Endometrial microvascular endothelial cells (primary cell): ENCODE results near the gene SYPL2. TPM values are rescaled to one million over a fixed set of nuclear protein-coding genes. Genes with fewer than 3 reads are reported as not detected.

Experiments
- in situ Hi-C: cut with HindIII; loops from 2 replicates; pipeline ENCODE4 v1.10.0; 2017; ENCODE audit warnings: low sequenced_read_pairs, low pct_unique_long_range_greater_than_20kb; ENCODE audit errors: inconsistent ontology term
- total RNA-seq: library from RNA; depleted of rRNA; stranded (reverse); fragments of >200 nt; gene quantifications from one replicate; pipeline ENCODE4 v1.2.3, GENCODE V29; 2015; ENCODE audit errors: inconsistent ontology term

The SYPL2 gene
- total RNA-seq, 1 donor from 2014 or later = 0.37 TPM

DNA sequence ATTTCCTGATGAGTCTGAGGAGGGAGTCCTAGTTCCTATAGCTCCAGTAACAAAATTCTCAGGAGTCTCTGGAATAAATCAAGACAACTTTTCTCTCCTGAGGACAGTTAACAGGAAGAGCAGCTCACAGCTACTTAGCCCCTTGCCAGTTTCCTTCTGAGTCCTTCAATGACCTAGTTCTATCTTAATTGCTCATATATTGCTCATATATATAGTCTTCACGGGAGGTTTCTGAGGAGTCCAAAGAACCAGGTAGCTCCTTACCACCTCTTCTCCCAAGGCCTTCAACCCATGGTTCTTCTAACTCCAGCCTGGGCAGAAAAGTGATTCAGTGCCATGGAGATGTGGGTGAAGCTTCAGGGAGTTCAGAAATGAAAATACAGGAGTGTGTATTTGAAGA lies 38.6 kb downstream of the SYPL2 start:
- in situ Hi-C loops = no loop called here

DNA sequence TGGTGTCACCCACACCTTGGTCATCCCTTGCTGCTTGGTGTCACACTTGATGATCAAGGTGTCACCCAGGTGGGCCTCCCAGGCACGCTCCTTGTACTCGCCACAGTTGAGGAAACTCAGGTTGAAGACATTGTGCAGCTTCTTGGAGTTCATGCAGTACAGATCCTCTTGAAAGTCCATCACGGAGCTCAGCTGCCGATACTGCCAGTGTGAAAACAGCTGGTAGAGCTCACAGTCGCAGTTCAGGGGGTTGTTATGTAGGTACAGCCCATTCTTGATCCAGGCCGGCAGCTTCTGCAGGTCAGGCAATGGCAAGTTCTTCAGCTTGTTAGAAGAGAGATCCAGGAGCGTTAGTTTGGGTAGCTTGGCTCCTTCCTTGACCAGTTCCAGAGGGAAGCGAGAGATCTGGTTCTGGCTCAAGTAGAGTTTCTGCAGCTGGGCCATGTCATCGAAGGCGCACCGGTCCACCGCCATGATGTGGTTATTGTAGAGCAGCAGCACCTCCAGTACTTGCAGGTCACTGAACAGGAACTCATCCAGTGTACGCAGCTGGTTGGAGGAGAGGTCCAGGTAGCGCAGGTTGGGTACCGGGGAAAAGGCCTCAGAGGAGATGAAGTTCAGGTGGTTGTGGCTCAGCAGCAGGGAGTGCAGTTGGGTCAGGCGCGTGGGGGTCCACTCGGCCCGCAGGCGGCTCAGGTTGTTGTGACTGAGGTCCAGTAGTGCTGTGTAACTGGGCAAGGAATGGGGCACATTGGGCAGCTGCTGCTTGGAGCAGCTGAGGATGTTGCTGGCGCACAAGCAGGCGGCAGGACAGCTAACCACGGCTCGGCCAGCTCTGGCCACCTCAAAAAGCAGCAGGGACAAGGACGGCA lies 41.9 kb downstream of the SYPL2 start:
- in situ Hi-C loops = no loop called here

DNA sequence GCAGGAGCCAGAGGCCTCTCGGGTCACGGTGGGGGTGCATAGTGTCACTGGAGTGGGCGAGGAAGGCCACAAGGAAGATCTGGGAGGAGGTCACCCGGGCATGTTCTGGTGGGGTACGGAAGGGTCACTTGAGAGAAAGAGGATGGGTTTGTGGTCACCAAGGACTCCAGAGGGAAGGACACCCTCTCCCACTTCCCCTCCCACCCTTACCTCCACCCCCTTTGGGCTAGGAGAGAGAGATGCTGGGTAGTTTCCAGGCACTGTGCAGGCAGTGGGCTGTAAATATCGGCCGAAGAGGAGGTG lies 42.5 kb downstream of the SYPL2 start:
- in situ Hi-C loops = no loop called here

DNA sequence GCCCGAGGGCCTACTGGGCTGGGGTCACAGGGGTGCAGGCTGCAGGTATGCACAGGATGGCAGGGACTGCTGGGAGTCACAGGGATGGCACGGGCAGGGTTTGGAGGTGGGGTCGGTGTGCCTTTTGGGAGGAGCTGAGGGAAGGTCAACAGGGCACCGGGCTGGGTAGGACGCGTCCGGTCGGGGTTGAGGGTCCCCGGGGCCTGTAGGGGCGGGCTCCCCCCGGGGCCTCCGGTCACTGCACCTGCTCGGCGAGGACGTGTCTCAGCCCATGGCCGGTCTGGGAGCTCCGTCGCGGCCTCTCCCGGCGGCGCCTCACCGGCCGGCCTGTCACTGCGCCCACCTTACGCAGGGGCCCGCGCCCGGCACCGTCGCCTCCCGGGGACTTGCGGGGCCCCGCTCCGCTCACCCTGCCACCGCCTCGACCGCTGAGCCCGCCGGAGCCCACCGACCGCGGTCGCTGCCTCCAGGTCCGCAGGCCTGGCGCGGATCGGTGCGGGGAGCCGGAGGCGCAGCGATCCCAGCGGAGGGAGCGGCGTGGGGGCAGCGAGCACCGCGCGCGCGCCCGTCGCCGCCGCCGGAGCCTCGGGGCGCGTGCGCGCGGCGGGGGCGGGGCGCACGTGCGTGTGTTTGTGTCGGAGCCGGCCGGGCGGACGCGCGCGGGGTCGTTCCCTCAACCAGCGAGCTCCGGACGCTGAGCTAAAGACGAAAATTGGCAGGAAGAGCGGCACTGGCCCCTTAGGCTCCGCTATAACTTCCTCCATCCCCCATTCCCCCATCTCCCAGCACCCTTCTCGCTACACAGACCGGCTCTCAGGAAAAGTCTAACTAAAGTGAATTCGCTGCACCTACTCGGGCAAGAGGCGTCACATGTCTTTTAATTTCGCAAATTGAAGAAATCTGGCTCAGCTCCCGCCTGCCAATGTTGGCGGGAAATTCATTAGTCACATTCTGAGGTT lies 43.1 kb downstream of the SYPL2 start, which contains the start of gene AMIGO1:
TSS of gene AMIGO1 (minus strand) at position 552 of the 959 bp plus-strand sequence. CDS start 815 bp downstream, outside the sequence.
- in situ Hi-C loops = no loop called here

DNA sequence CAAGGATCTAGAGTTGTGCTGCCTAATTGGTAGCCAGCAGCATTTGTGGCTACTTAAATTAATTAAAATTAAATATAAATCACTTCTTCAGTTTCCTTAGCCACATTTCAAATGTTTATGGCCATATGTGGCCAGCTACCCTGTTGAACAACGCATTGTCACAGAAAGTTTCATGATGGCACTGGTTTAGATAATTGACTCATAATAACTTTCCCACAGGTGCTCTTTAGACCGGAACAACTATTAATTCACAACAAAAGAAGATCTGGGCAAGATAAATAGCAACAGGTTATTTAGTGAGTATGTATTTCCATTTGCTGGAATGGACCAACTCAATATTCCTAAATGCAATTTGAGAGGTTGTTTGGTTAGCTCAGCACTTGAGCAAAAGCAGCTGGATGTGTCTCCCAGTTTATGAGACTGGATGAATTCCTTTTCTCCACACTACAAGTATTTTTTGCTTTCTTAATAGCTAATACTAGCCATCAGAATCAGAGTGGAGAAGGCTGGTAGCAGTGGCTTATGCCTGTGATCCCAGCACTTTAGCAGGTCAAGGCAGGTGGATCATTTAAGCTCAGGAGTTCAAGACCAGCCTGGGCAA lies 46.9 kb downstream of the SYPL2 start:
- in situ Hi-C loops = no loop called here

DNA sequence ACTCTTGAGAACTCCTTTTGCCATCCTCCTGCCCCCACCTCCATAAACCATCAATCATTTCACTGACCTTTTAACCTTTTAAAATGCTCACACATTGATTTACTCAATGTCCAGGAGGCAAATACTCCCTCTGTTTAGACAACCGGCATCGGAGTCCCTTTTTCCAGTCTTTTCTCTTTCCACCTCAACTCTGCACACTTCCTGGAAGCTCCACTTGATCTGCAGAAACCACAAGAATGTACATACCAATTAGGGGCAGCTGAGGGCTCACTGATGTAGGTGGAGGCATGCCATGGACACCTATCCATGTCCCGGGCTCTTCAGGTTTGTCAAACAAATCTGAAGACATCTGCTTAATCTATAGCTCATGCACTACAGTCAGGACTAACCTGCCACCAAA lies 48.5 kb downstream of the SYPL2 start:
- in situ Hi-C loops = no loop called here

DNA sequence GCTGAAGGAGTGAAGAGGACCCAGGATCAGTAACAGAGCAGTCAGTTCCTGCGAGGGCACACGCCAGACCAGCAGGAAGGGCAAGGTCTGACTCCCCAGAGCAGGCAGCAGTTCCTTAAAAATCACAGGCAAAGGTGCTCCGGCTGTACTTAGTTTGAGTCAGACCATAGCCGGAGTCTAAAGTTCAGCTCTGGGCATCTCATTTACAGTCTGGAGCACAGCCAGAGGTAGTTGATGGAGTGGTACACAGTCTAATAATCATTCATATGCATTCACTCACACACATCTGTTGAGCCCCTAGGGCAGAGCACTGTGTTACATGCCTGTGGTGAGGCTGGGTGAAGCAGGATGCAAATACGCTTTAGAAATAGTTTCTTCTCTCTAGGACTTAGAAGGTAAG lies 50.5 kb downstream of the SYPL2 start:
- in situ Hi-C loops = no loop called here

DNA sequence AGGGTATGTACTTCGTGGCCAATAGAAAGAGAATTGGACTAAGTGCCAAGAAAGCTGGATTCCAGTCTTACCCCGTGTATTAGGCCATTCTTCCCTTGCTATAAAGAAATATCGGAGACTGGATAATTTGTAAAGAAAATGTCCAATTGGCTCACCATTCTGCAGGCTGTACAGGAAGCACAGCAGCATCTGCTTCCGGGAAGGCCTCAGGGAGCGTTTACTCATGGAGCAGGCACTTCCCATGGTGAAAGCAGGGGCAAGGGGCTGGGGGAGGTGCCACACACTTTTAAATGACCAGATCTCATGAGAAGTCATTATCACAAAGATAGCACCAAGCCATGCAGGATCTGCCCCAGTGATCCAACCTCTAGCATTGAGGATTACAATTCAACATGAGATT lies 51.0 kb downstream of the SYPL2 start:
- in situ Hi-C loops = no loop called here

DNA sequence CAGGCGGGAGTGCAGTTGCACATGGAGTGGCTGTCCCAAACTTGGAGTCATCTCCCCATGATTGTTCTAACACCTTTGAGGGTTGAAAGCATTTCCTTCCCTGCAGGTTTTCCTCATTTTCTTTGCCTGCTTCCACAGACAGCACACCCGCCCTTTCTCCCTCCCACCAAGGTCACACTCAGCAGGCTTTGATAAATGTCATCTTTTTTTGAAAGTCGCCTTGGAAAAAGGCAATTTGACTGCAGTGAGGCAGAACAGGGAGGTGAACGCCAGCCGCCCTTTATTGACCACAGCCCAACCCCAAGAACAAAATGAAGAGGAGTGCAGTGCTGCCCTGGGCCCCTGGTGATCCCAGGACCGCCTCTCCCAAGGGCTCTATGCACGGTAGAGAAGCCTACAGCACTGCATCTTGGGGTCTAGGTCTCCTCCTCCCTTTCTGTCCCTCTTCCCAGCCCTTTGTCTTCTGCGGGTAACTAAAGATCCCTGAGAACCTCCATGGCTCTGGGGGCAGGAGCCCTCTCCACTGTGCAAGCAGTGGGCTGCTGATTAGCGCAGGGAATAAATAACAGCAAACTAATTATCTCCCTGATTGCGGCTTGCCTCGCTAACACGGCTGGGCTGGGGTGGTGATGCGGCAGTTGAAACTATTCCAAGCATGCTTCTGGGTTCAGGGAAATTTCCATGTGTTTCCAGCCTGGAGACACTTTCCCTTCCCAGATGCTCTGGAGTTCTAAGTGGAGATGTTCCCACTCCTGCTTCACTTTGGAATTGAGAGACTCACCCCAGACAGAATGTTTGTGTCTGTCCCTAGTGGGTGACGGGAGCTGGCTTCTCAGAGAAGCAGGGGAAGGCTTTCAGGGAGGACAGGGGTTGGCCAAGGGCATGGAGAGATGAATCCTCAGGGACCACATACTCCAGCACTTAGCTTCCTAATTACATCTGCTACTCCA lies 54.9 kb downstream of the SYPL2 start:
- in situ Hi-C loops = no loop called here

DNA sequence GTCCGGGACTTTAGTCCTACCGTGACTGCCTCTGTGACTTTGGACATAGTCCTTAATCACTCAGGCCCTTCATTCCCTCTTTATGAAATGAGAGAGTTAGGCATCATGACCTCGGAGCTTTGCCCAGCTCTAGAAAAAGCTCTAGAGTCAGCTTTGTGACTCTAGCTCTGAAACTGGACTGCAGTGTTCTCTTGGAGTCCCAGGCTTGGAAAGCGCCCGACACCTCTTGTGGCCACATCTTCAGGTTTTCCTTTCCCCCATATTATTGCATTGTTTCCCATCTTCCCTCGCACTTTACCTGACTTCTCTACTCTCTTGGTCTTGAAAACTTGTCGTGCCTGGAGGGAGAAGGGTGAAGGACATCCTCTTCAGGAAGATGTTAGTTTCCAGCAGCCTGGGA lies 55.7 kb downstream of the SYPL2 start:
- in situ Hi-C loops = no loop called here

DNA sequence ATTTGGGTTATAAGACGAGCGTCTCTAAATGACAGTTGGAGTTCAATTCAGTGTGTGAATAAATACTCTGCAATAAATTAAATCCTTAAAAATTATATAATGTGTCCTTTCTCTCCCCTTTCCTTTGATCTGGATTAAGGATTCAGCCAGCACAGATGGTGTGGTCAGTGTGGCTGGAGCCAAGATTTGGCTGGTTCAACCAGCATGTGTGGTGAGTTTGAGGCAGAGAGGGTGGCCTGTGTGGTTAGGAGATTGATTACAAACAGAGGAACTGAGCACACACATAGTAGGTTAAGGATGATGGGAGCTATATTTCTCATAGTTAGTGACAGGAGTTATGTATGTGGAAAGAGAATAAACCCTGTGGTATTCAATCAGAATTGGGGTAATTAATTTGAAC lies 57.4 kb downstream of the SYPL2 start:
- in situ Hi-C loops = no loop called here

DNA sequence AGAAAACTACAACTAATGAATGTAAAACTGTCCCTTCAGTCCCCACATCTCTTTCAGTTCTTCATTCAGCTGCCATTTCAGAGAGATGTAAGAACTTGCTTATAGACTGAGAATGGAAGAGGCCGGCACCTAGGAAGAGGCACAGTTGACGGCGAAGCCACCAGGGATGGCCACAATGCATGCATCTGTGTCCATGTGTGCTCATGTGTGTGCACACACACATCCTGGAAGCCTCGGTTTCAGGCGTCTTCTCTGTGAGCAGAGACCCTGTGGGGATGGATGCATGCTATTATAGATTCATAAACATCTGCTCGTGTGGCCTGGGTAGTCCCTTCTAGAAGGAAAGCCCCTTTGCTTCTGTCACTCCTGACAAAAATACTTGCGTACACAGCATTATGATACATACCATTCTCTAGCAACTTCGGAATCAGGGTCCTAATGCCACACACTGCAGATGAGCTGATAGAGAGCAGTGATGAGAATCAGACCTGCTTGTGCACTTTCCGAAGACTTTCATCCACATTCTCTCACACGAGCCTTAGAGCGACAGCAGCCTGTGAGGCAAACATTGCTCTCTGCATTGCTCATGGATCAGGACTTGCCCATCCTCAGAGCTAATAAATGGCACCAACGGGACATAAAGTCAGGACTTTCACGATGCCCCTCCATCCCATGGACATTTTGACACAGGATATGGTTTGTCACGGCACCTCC lies 60.9 kb downstream of the SYPL2 start:
- in situ Hi-C loops = no loop called here

DNA sequence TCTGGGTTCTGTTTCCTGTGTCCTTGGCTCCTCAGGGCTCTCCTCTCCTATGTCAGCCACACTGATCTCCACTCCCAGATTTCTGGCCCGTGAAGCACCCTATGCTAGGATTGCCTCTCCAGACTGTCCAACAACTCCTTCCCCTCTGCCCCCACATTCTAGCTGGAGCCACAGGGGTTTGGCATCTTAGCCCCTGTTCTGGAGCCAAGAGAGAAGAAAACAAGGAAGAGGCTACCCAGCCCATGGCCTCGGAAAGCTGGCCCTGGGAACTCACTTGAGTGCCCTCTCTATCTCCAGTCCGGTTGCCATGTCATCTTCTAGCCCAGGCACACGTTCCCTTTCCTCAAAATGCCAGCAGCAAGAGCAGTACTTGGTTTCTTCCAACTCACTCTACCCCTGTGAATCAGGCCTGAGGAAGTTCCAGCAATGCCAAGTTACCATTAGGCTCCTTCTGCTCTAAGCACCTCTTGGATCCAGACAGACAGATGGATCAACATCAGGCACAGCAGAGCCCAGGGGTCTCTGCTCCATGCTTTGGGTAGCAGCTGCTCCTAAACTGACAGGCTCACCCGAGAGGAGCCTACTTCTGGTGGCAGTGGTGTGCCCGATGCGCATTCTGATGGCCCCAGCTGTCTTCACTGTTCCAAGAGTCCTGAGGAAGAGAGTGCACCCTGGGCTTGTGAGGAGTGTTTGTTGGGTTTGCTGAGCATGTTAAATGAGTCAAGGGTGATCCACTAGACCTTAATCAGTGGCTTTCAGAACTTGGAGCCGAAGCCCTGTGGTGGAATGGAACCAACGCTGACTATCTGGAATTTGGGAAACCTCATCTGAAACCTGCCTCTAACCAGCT lies 61.7 kb downstream of the SYPL2 start:
- in situ Hi-C loops = no loop called here

DNA sequence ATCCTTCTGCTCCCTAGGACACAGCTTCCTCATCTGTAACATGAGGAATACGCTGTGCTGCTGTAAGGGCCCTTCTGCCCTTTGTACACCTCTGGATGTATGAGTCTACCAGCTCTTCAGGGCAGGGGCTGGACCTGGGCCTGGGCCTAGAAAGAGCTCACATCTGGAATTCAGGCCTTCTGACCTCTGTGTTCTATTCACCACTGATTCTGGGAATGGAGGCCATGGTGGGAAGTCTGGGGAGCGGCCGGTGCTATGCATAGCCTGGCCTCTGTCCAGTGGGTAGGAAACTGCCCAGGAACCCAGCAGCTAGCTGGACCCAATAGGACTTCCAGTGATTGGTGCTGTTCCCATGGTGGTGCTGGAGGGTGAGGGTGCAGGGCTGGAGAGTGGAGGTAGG lies 62.4 kb downstream of the SYPL2 start:
- in situ Hi-C loops = no loop called here

DNA sequence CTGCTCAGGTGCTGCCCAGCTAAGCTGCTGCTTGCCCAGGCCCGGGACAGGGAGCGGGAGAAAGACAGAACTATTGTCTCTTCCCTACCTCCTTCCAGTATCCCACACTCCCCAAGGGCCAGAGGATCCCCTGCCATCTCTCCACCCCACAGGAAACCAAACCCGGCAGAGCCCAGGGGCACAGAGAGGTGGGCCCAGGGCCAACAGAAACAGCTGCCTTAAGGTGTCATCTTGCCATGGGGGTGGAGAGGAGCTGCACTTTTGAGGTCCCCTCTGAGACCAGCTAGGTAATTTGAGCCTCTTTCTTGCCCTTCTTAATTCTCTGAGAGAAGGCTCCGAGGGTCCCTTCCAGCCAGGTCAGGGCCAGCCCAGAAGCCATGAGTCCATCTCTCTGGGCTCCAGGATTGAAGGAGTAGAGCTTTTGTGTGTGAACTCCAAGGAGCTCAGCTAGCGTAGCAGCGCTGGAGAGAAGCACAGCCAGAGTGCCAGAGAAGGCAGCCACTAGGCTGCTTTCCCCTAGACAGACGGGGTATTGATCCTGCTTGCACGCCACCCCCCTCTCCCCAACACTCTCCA lies 63.6 kb downstream of the SYPL2 start:
- in situ Hi-C loops = no loop called here

DNA sequence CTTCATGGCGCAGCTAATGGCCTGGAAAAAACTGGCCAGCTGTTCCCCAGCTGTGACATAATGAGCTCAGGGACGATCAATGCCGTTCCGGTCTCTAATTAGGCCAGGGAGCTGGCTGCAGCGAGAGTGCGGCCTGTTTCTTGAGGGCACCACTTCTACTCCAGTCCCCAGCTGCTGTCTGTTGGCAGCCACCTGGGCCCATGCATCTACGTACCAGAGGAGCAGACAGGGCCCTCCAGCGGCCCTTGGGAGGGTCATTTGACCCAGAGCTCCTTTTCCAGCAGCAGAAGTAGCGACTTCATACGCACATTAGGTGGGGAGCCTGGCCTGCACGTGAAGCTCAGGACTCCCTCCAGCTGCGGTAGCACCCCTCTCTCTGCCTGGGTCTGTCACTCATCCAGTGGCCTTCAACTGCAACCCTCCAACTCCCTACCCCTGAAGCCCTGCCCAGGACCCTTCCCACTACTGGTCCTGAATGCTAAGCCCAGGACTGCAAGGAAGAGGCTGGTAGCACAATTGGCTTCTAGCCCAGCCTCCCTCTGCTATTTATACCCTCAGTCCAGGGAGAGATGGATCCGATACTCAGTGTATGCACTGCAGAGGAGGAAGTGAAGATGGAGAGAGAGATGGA lies 64.2 kb downstream of the SYPL2 start:
- in situ Hi-C loops = no loop called here
